Loucy (cell line): Measurements from ENCODE around the gene IQSEC2.

Source experiments
- EZH2phosphoT487 ChIP-seq: fragments of 200-600 bp; IDR thresholded peaks from 2 replicates; pipeline ENCODE4 v1.6.1; 2018; ENCODE audit warnings: antibody characterized with exemption, mild to moderate bottlenecking, moderate library complexity, borderline replicate concordance
- TF ChIP-seq, protein P1 (sequence below): fragments of 200-600 bp; sonication (generic); conservative IDR thresholded peaks from 2 replicates; pipeline ENCODE4 v1.5.1; 2014; ENCODE audit warnings: mild to moderate bottlenecking, antibody characterized with exemption, low read length

DNA sequence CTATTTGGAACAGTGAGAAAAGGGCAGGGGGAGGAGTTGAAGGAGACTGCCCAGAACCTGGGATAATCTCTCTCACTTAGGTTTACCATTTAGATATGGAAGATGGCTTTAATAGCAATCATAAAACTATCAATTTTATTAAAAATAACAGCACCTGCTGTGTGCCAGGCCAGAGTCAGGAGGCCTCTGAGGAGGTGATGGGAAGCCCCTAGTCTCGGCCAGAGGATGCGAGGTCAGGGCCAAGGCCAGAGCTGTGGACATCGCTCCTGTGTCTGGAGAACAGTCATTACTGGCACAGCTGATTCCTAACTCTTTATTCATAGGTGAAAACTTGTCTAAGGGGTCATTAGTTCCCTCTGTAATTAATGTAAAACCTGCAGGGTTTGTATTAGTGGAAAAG lies 4.2 kb upstream of the IQSEC2 start:
- TF ChIP-seq, protein P1, sequence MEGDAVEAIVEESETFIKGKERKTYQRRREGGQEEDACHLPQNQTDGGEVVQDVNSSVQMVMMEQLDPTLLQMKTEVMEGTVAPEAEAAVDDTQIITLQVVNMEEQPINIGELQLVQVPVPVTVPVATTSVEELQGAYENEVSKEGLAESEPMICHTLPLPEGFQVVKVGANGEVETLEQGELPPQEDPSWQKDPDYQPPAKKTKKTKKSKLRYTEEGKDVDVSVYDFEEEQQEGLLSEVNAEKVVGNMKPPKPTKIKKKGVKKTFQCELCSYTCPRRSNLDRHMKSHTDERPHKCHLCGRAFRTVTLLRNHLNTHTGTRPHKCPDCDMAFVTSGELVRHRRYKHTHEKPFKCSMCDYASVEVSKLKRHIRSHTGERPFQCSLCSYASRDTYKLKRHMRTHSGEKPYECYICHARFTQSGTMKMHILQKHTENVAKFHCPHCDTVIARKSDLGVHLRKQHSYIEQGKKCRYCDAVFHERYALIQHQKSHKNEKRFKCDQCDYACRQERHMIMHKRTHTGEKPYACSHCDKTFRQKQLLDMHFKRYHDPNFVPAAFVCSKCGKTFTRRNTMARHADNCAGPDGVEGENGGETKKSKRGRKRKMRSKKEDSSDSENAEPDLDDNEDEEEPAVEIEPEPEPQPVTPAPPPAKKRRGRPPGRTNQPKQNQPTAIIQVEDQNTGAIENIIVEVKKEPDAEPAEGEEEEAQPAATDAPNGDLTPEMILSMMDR = no peak
- TF ChIP-seq EZH2phosphoT487 = no peak
